Gastroesophageal sphincter (tissue), 4 donors: Measurements from ENCODE around the gene SCN7A. TPM values are rescaled to one million over a fixed set of nuclear protein-coding genes. Genes with fewer than 3 reads are reported as not detected.

Experiments used
- ATAC-seq: fragments of 150-250 bp; one replicate; pipeline ENCODE4 v1.9.1; 2016; ENCODE audit warnings: mild to moderate bottlenecking, moderate library complexity
- H3K27ac ChIP-seq, 4 donors: fragments of 200-600 bp; sonication (generic) in 3 of 4; 1 replicate in 3 of 4; 2 replicates in 1 of 4; pipeline ENCODE4 v1.5.1; 2016 to 2019
- H3K27me3 ChIP-seq: fragments of 200-600 bp; sonication (generic); one replicate; pipeline ENCODE4 v1.5.1; 2019
- H3K36me3 ChIP-seq, 2 donors: fragments of 200-600 bp; sonication (generic); one replicate each; pipeline ENCODE4 v1.5.1; 2019; ENCODE audit warnings: control low read depth in 1 of 2
- H3K4me1 ChIP-seq, 3 donors: fragments of 200-600 bp; sonication (generic); 1 replicate in 2 of 3; 2 replicates in 1 of 3; pipeline ENCODE4 v1.5.1; 2016 to 2019; ENCODE audit warnings: control low read depth in 2 of 3
- H3K4me3 ChIP-seq, 2 donors: fragments of 200-600 bp; sonication (generic); one replicate each; pipeline ENCODE4 v1.5.1; 2019; ENCODE audit warnings: mild to moderate bottlenecking in 1 of 2, moderate library complexity in 1 of 2
- H3K9me3 ChIP-seq, 3 donors: fragments of 200-600 bp; sonication (generic); one replicate each; pipeline ENCODE4 v1.5.1; 2017 to 2019; ENCODE audit warnings: control low read depth in 2 of 3
- CTCF ChIP-seq, 4 experiments: fragments of 200-600 bp in 2 of 4; fragments of 450-650 bp in 2 of 4; sonication (generic) in 1 of 4; IDR thresholded peaks; one replicate each; pipeline ENCODE4 v1.5.1; 2017 to 2019; ENCODE audit warnings: antibody characterized with exemption in 4 of 4, mild to moderate bottlenecking in 2 of 4, moderate library complexity in 2 of 4
- EP300 ChIP-seq: sonication (generic); formaldehyde crosslinking; IDR thresholded peaks from one replicate; pipeline ENCODE4 v1.6.1; 2017; ENCODE audit warnings: antibody characterized with exemption, mild to moderate bottlenecking
- POLR2A ChIP-seq, 2 donors: fragments of 450-650 bp; IDR thresholded peaks; one replicate each; pipeline ENCODE4 v1.6.1; 2017; ENCODE audit warnings: antibody characterized with exemption in 2 of 2, mild to moderate bottlenecking in 2 of 2, moderate library complexity in 1 of 2
- POLR2AphosphoS5 ChIP-seq: sonication (generic); formaldehyde crosslinking; IDR thresholded peaks from one replicate; pipeline ENCODE4 v1.6.1; 2017; ENCODE audit warnings: antibody characterized with exemption
- WGBS, 2 donors: methylation state at CpG; one replicate each; pipeline ENCODE4 v1.1.5; 2018; ENCODE audit warnings: low coverage in 1 of 2; 5-methylcytosine and 5-hydroxymethylcytosine counted together
- total RNA-seq, 4 donors: library from RNA; depleted of rRNA; stranded (reverse); fragments of >200 nt; gene quantifications; one replicate each; pipeline ENCODE4 v1.1.0, GENCODE V29; 2016

The SCN7A gene
- total RNA-seq, 4 donors from 2014 or later: 67.4 to 92.5 (median 72.4) TPM

DNA sequence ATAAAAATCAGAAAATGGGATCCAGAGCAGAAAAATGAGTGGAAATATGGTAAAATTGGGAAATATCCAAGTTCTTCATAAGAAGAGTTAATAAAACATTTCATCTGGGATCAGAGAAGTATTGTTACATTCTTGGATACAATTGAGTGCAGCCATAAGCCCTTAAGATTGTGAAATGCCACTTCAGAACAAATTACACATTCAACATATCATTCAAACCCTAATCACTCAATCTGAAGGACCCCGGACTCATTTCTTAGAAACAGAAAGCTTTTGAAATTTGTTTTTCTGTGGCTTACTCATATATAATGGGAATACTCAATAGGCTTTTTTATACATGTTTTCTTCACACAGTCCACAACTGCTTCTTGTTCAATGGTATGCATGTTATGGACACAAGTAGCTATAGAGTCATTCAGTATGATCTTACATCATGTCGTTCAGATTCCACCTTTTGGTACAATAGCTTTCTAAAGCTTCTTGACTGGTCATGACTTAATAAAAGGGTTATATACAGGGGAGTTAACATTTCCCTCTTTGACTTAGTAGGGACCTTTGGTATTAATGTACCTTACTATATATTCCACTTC is 39.9 kb downstream of the SCN7A start:
- H3K27me3 ChIP-seq: no peaks in the 10 kb centered on the region
- H3K36me3 ChIP-seq: peaks cover 0 to 8% of the 10 kb centered on the region in 2 donors
- H3K4me1 ChIP-seq: no peaks in the 10 kb centered on the region
- H3K4me3 ChIP-seq: no peak overlapping the region
- ATAC-seq: no peak
- H3K9me3 ChIP-seq: no peaks in the 10 kb centered on the region
- H3K27ac ChIP-seq: no peak overlapping the region
- 62 to 86% methylated on average over 2 of the region's 2 CpGs for WGBS, 2 donors
- no peak for TF ChIP-seq POLR2A (IDR thresholded peaks at IDR 0.05)

- no peak overlapping the region for H3K27ac ChIP-seq
Measured at GRCh38 chr2:166451468-166451867, 42.6 kb downstream of the SCN7A start.

DNA sequence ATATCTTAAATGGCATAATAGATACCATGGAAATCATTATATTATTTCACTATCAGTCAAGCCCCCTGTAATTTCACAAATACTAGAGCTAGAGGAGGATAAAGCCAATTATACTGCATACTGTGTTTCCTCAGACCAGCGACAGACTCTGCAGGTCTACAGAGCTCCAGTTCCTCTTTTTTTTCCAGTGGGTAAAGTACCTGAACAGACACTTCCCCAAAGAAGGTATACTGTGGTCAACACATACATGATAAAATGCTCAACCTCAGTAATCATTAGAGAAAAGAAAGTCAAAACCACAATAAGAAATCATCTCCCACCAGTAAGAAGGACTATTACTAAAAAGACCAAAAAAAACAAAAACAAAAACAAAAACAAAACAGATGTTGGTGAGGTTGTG is 44.6 kb downstream of the SCN7A start:
- 67% methylated on average over 1 of the region's 1 CpG; no CpG with 5 or more reads in 1 of the 2 donors for WGBS, 2 donors
- no peak overlapping the region for H3K27ac ChIP-seq

More at GRCh38 chr2:166451468-166451867, 42.6 kb downstream of the SCN7A start:
- H3K4me3 ChIP-seq: no peak overlapping the region
- no peaks in the 10 kb centered on the region for H3K4me1 ChIP-seq
- no peaks in the 10 kb centered on the region for H3K9me3 ChIP-seq
- TF ChIP-seq POLR2AphosphoS5 (no peak), POLR2A (IDR thresholded peaks at IDR 0.05) (no peak), CTCF (IDR thresholded peaks at IDR 0.05) (no peak), EP300 (no peak)
- H3K36me3 ChIP-seq: peaks cover 0 to 12% of the 10 kb centered on the region in 2 donors
- no peaks in the 10 kb centered on the region for H3K27me3 ChIP-seq
- WGBS, 2 donors: 87 to 88% methylated on average over 1 of the region's 1 CpG
- ATAC-seq: no peak

GRCh38 chr2:166448106-166448505 is 45.9 kb downstream of the SCN7A start:
- no peaks in the 10 kb centered on the region for H3K27me3 ChIP-seq
- ATAC-seq: no peak
- TF ChIP-seq EP300: no peak
- no peak for TF ChIP-seq POLR2A (IDR thresholded peaks at IDR 0.05)
- TF ChIP-seq POLR2AphosphoS5: no peak
- no peak for TF ChIP-seq CTCF (IDR thresholded peaks at IDR 0.05)
- no peaks in the 10 kb centered on the region for H3K4me1 ChIP-seq
- H3K36me3 ChIP-seq: peaks cover 0 to 4% of the 10 kb centered on the region in 2 donors
- H3K9me3 ChIP-seq: no peaks in the 10 kb centered on the region
- H3K27ac ChIP-seq: no peak overlapping the region
- no peak overlapping the region for H3K4me3 ChIP-seq

More for the DNA sequence above, 44.6 kb downstream of the SCN7A start:
- Histone ChIP-seq H3K9me3 (no peaks in the 10 kb centered on the region), H3K36me3 (peaks cover 0 to 4% of the 10 kb centered on the region in 2 donors), H3K4me3 (no peak overlapping the region), H3K4me1 (no peaks in the 10 kb centered on the region), H3K27me3 (no peaks in the 10 kb centered on the region)
- TF ChIP-seq EP300: no peak
- ATAC-seq: no peak

- Histone ChIP-seq H3K27me3 (no peaks in the 10 kb centered on the region), H3K27ac (no peak overlapping the region), H3K4me3 (no peak overlapping the region), H3K4me1 (no peaks in the 10 kb centered on the region), H3K9me3 (no peaks in the 10 kb centered on the region), H3K36me3 (peaks cover 0 to 4% of the 10 kb centered on the region in 2 donors)
- no peak for TF ChIP-seq EP300
- no peak for TF ChIP-seq POLR2A (IDR thresholded peaks at IDR 0.05)
- no peak for TF ChIP-seq POLR2AphosphoS5
- TF ChIP-seq CTCF (IDR thresholded peaks at IDR 0.05): no peak
- no peak for ATAC-seq
Measured at GRCh38 chr2:166444306-166444705, 49.7 kb downstream of the SCN7A start.

GRCh38 chr2:166440313-166440712 is 53.7 kb downstream of the SCN7A start:
- ATAC-seq: no peak
- Histone ChIP-seq H3K4me1 (no peaks in the 10 kb centered on the region), H3K9me3 (no peaks in the 10 kb centered on the region), H3K27me3 (no peaks in the 10 kb centered on the region), H3K27ac (no peak overlapping the region), H3K4me3 (no peak overlapping the region), H3K36me3 (no peaks in the 10 kb centered on the region)
- WGBS, 2 donors: 91 to 93% methylated on average over 3 of the region's 3 CpGs
- no peak for TF ChIP-seq POLR2A (IDR thresholded peaks at IDR 0.05)
- no peak for TF ChIP-seq POLR2AphosphoS5
- no peak for TF ChIP-seq CTCF (IDR thresholded peaks at IDR 0.05)
- TF ChIP-seq EP300: no peak
